Neural cell (in vitro differentiated cells): ENCODE results near the gene TNP2.

Experiments used
- CTCF ChIP-seq: fragments of 450-650 bp; IDR thresholded peaks from 2 replicates; pipeline ENCODE4 v1.5.1; 2014; ENCODE audit warnings: antibody characterized with exemption, mild to moderate bottlenecking, moderate library complexity; ENCODE audit not compliant: poor library complexity, severe bottlenecking
- EP300 ChIP-seq: fragments of 450-650 bp; conservative IDR thresholded peaks from 2 replicates; pipeline ENCODE4 v1.6.1; 2014; ENCODE audit warnings: antibody characterized with exemption, mild to moderate bottlenecking, moderate library complexity; ENCODE audit not compliant: poor library complexity, severe bottlenecking
- MXI1 ChIP-seq: fragments of 450-650 bp; conservative IDR thresholded peaks from 2 replicates; pipeline ENCODE4 v1.6.1; 2014; ENCODE audit warnings: antibody characterized with exemption, mild to moderate bottlenecking; ENCODE audit not compliant: poor library complexity, severe bottlenecking
- REST ChIP-seq: IDR thresholded peaks from 2 replicates; pipeline ENCODE4 v1.6.1; 2012; ENCODE audit warnings: borderline replicate concordance

DNA sequence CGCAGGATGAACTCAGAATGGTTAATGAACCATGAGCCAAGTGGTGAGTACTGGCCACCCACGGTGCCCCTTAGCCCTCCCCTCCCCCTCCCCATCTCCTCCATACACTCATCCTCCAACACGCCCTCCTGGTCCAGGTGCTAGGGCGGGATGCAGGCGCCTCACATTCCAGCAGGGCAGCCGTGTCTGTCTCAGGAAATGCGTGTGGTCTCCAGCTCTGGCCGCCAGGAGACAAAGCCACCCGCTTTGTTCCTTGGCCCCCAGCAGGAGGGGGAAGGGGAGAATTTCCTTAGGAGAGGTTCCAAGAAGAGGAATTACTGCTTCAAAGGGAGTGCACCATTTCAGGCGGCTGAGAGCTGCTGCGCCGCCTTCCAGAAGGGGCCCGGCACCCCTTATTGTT lies 46.4 kb upstream of the TNP2 start:
- TF ChIP-seq EP300 (no peak), MXI1 (no peak), REST (no peak), CTCF (no peak)
